K562 (cell line): ENCODE measurements around the gene EFCAB10. TPM values are rescaled to one million over a fixed set of nuclear protein-coding genes. Genes with fewer than 3 reads are reported as not detected.

Source experiments
- COPS2 ChIP-seq: fragments of 450-650 bp; conservative IDR thresholded peaks from 2 replicates; pipeline ENCODE4 v1.6.1; 2016; ENCODE audit warnings: mild to moderate bottlenecking, moderate library complexity
- HDAC3 ChIP-seq: fragments of 450-650 bp; IDR thresholded peaks from 2 replicates; pipeline ENCODE4 v1.6.1; 2018; ENCODE audit warnings: borderline replicate concordance, mild to moderate bottlenecking, moderate library complexity; ENCODE audit not compliant: partially characterized antibody
- HIVEP1 ChIP-seq: fragments of 250-450 bp; sonication (Bioruptor Pico); IDR thresholded peaks from 2 replicates; pipeline ENCODE4 v1.4.0; 2020; ENCODE audit warnings: mild to moderate bottlenecking
- KAT7 ChIP-seq: sonication (generic); formaldehyde crosslinking; IDR thresholded peaks from 2 replicates; pipeline ENCODE4 v1.8.0; 2022; ENCODE audit warnings: missing genetic modification reagents, mild to moderate bottlenecking, borderline replicate concordance
- MCM2 ChIP-seq: fragments of 450-650 bp; IDR thresholded peaks from 2 replicates; pipeline ENCODE4 v1.6.1; 2017; ENCODE audit warnings: low read depth, mild to moderate bottlenecking
- MXI1 ChIP-seq: IDR thresholded peaks from 2 replicates; pipeline ENCODE4 v1.6.1; 2011; ENCODE audit warnings: low read depth, mild to moderate bottlenecking, improper control_type of control experiment, low read length
- NR2F6 ChIP-seq: fragments of 450-650 bp; formaldehyde crosslinking; IDR thresholded peaks from 2 replicates; pipeline ENCODE4 v1.4.0; 2020; ENCODE audit warnings: mild to moderate bottlenecking
- NR4A1 ChIP-seq, 2 experiments: fragments of 250-450 bp in 1 of 2; fragments of 450-650 bp in 1 of 2; sonication (Bioruptor Pico) in 1 of 2; IDR thresholded peaks; 2 replicates each; pipeline versions ENCODE4 v1.4.0 to v1.6.1; 2016 to 2020; ENCODE audit warnings: mild to moderate bottlenecking in 2 of 2, missing compliant biosample characterization in 1 of 2, missing genetic modification characterization in 1 of 2, moderate library complexity in 1 of 2
- PHTF2 ChIP-seq: fragments of 250-450 bp; sonication (Bioruptor Pico); IDR thresholded peaks from 2 replicates; pipeline ENCODE4 v1.5.0; 2021; ENCODE audit warnings: mild to moderate bottlenecking
- ZNF224 ChIP-seq: sonication (generic); formaldehyde crosslinking; IDR thresholded peaks from 2 replicates; pipeline ENCODE4 v1.8.0; 2022; ENCODE audit warnings: mild to moderate bottlenecking, missing genetic modification reagents
- polyA plus RNA-seq, 8 experiments: library from polyadenylated mRNA; depleted of rRNA in 4 of 8; stranded (reverse) in 5 of 8; unstranded in 3 of 8; fragments of >200 nt; fragmentation: Nextera tagmentation in 2 of 8; fragmentation: Illumina TruSeq in 1 of 8; extraction: Ambion mirVana in 2 of 8; extraction: Trizol in 1 of 8; gene quantifications; 2 replicates each; pipeline versions ENCODE4 v1.2.1 to v1.2.3, GENCODE V29; 2011 to 2014; ENCODE audit warnings: inconsistent platforms in 1 of 8, missing spikeins in 1 of 8
- total RNA-seq, 7 experiments: library from RNA; depleted of rRNA in 6 of 7; stranded (reverse); fragments of >200 nt in 6 of 7; fragmentation: Illumina TruSeq in 2 of 7; extraction: Trizol in 2 of 7; gene quantifications; 2 replicates each; pipeline versions ENCODE4 v1.2.1 to v1.2.3, GENCODE V29; 2011 to 2021; ENCODE audit warnings: low replicate concordance in 1 of 7
- TF ChIP-seq, protein P1 (sequence below): sonication (generic); formaldehyde crosslinking; IDR thresholded peaks from 2 replicates; pipeline ENCODE4 v1.8.1; 2023; ENCODE audit warnings: missing genetic modification reagents, mild to moderate bottlenecking, borderline replicate concordance

Gene EFCAB10
- total and polyA plus RNA-seq, 9 of the 15 experiments (the other 6 are each of a cell fraction or from before 2014, with no cell fraction given): 5.0 to 21.4 (median 16.8) TPM

DNA sequence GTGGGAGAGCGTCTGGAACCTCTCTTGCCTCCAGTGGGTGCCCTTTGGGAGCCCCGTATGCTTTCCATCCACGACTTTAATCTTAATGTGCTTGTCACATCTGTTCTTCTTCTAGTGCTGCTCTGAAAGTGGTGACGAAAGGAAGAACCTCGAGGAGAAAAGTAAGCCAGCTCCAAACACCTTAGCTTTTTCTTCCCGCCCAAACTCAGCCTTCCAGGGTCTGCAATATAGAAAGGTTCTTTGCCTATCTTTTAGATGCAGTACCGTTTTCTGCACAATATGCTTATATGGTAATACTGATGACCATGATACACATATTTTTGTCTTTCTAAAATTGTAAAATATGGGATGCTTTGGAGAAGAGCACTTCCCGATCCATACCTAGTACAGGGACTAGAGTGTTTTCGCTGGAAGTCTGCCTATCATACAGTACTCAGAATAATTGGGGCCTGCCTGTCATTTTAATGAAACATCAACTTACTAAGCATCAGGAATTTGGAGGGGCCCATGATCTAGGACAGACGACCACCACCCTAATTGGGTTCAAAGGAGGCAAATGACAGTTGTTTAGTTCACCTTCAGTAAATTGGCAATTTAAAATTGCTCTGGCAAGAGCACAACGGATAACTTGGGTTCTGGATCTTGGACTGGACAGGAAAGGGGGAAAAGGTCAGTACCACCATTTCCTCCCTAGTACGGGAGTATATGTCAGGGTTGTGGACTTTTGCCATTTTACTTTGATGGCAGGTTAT, 48.4 kb downstream of the EFCAB10 start (continued):
- TF ChIP-seq, protein P1, sequence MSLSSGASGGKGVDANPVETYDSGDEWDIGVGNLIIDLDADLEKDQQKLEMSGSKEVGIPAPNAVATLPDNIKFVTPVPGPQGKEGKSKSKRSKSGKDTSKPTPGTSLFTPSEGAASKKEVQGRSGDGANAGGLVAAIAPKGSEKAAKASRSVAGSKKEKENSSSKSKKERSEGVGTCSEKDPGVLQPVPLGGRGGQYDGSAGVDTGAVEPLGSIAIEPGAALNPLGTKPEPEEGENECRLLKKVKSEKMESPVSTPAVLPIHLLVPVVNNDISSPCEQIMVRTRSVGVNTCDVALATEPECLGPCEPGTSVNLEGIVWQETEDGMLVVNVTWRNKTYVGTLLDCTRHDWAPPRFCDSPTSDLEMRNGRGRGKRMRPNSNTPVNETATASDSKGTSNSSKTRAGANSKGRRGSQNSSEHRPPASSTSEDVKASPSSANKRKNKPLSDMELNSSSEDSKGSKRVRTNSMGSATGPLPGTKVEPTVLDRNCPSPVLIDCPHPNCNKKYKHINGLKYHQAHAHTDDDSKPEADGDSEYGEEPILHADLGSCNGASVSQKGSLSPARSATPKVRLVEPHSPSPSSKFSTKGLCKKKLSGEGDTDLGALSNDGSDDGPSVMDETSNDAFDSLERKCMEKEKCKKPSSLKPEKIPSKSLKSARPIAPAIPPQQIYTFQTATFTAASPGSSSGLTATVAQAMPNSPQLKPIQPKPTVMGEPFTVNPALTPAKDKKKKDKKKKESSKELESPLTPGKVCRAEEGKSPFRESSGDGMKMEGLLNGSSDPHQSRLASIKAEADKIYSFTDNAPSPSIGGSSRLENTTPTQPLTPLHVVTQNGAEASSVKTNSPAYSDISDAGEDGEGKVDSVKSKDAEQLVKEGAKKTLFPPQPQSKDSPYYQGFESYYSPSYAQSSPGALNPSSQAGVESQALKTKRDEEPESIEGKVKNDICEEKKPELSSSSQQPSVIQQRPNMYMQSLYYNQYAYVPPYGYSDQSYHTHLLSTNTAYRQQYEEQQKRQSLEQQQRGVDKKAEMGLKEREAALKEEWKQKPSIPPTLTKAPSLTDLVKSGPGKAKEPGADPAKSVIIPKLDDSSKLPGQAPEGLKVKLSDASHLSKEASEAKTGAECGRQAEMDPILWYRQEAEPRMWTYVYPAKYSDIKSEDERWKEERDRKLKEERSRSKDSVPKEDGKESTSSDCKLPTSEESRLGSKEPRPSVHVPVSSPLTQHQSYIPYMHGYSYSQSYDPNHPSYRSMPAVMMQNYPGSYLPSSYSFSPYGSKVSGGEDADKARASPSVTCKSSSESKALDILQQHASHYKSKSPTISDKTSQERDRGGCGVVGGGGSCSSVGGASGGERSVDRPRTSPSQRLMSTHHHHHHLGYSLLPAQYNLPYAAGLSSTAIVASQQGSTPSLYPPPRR (CRISPR knock-in tag): no peak
- peak; percentile 81 for TF ChIP-seq KAT7 (CRISPR knock-in tag)
- TF ChIP-seq MCM2: no peak
- no peak for TF ChIP-seq ZNF224
- no peak for TF ChIP-seq COPS2
- TF ChIP-seq PHTF2 (CRISPR knock-in tag): no peak
- TF ChIP-seq HIVEP1 (CRISPR knock-in tag): 0 out of 2 replicates have a peak, but pooled peaks have one; percentile 57
- TF ChIP-seq NR2F6 (CRISPR knock-in tag): 0 out of 2 replicates have a peak, but pooled peaks have one; percentile 60
- TF ChIP-seq HDAC3: no peak
- no peak for TF ChIP-seq NR4A1 (CRISPR knock-in tag; IDR thresholded peaks at IDR 0.05)
- no peak for TF ChIP-seq NR4A1 (tag; IDR thresholded peaks at IDR 0.05)
- no peak for TF ChIP-seq MXI1
- TF ChIP-seq, all 486 proteins: peak for 9
